Epithelial cell of esophagus (primary cell): ENCODE data around the gene PNRC1.

Experiments
- DNase-seq: peaks from one replicate; pipeline ENCODE4 v3.0.0; 2010; ENCODE audit warnings: low read depth
- H3K4me3 ChIP-seq: 2 replicates; pipeline ENCODE4 v1.5.1; 2011; ENCODE audit warnings: mild to moderate bottlenecking, low read length, control low read depth
- TF ChIP-seq, protein P1 (sequence below): IDR thresholded peaks from 2 replicates; pipeline ENCODE4 v1.5.1; 2011; ENCODE audit warnings: low read depth, mild to moderate bottlenecking, low read length, control low read depth, inconsistent platforms; ENCODE audit not compliant: insufficient read depth; ENCODE audit errors: missing control alignments

PNRC1 gene

DNA sequence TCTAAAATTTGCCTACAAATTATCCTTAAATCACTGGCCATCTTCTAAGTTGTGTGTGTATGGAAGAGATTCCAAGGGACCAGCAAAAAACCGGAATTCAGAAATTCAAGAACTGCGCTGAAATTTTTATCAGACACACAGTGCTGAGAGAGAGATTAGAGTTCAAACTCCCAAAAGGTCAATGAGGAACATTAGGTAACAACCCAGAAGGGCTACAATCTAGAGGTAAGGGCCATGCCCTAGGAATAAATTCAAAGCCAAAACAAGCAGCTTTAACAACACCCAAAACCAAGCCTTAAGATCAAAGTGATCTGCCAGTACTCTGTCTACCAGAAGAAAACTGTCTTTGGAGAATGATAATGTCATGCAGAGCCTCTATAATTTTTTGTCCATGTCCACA, 19.6 kb downstream of the PNRC1 start:
- no peak for DNase-seq
- TF ChIP-seq, protein P1, sequence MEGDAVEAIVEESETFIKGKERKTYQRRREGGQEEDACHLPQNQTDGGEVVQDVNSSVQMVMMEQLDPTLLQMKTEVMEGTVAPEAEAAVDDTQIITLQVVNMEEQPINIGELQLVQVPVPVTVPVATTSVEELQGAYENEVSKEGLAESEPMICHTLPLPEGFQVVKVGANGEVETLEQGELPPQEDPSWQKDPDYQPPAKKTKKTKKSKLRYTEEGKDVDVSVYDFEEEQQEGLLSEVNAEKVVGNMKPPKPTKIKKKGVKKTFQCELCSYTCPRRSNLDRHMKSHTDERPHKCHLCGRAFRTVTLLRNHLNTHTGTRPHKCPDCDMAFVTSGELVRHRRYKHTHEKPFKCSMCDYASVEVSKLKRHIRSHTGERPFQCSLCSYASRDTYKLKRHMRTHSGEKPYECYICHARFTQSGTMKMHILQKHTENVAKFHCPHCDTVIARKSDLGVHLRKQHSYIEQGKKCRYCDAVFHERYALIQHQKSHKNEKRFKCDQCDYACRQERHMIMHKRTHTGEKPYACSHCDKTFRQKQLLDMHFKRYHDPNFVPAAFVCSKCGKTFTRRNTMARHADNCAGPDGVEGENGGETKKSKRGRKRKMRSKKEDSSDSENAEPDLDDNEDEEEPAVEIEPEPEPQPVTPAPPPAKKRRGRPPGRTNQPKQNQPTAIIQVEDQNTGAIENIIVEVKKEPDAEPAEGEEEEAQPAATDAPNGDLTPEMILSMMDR, result no peak
- no peak overlapping the region for H3K4me3 ChIP-seq

DNA sequence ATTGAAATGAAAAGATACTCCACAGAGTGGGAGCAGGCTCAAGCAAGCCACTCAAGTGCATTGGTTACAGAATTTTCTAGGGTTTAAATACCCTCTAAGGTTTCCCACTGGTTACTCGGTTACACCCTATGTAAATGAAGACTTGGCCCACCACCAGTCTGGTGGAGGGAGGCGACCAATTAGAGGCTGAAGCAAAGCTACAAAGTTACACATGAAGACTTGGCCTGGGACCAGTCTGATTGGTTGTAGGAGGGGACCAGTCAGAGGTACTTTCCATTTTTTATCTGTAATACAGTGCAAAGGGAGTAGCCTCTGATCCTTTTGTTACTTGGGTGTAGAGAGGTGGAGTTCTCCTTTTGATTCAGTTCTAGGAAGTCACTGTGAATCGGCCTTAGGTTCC, 29.7 kb downstream of the PNRC1 start:
- no peak overlapping the region for H3K4me3 ChIP-seq
- no peak for DNase-seq
- TF ChIP-seq, protein P1, result no peak

DNA sequence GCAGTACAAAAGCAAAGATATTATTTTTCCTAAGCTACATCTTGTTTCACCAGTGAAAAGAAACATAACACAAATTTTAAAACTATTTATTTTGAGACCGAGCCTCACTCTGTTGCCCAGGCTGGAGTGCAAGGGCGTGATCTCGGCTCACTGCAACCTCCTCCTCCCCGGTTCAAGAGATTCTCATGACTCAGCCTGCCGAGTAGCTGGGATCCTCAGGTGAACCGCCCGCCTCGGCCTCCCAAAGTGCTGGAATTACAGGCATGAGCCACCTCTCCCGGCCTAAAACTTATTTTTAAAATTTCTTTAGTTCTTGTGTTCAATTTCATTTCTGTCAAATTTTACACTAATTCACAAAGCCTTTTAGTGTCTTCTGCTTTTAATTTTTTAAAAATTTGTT, 31.4 kb downstream of the PNRC1 start:
- TF ChIP-seq, protein P1, result no peak
- H3K4me3 ChIP-seq, result no peak overlapping the region
- DNase-seq, result no peak

DNA sequence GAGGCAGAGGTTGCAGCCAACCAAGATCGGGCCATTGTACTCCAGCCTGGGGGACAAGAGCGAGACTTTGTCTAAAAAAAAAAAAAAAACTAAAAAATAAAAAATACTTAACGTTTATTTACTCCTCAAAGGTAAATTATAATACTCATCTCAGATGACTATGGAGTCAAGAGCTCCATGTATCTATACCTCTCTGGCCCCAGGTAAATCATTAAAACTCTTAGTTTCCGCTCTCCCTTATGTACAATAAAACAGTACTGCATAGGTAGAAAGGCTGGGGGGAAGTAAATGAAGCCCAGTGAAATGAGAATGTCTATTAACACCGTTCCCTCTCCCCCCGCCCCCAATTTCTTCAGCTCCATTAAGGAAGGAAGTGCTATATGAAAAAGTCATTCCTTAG, 36.2 kb downstream of the PNRC1 start:
- no peak overlapping the region for H3K4me3 ChIP-seq

GRCh38 chr6:89117211-89118108, 36.9 kb downstream of the PNRC1 start, which contains the start of gene SRSF12:
TSS of gene SRSF12 (minus strand) at chr6:89118071. CDS start at chr6:89117887, 184 bp downstream.
- peak within 1 kb of the TSS; percentile 48 for H3K4me3 ChIP-seq
- peak; percentile 38 for DNase-seq
- TF ChIP-seq, protein P1, result no peak

More for the DNA sequence above, 36.2 kb downstream of the PNRC1 start:
- DNase-seq, result no peak
- TF ChIP-seq, protein P1, result no peak

DNA sequence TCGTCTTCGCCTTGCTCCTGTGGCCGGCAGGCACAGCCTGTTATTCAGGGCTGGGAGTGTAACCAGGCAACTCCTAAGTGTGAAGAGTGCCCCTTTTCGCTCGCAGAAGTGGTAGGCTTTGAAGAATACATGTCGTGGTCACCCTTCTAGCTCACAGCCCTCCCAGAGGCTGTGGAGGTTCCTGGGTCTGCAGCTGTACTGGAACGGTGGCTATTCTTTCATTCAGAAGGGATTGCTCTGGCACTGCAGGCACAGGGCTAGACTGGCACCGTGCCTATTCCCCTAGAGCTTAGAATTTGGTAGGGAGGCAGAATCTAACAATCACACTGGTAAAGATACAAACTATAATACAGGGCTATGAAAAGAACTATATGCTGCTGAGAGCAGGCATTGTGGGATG, 38.4 kb downstream of the PNRC1 start:
- TF ChIP-seq, protein P1, result no peak
- no peak for DNase-seq
- H3K4me3 ChIP-seq, result no peak overlapping the region
